Stimulated activated CD8-positive, alpha-beta memory T cell treated with anti-CD3 and anti-CD28 coated beads, Interleukin-4, amount 100 ng/mL, for 48 hours (primary cell): ENCODE measurements around the gene TAF12.
"Not testable (repeated sequence)": the region's sequence is repeated elsewhere in the genome, so short reads cannot be mapped to it uniquely, and the experiment has no call there.

Experiments used
- DNase-seq: peaks from one replicate; pipeline ENCODE4 v3.0.0-alpha.2; 2020

TAF12 gene

DNA sequence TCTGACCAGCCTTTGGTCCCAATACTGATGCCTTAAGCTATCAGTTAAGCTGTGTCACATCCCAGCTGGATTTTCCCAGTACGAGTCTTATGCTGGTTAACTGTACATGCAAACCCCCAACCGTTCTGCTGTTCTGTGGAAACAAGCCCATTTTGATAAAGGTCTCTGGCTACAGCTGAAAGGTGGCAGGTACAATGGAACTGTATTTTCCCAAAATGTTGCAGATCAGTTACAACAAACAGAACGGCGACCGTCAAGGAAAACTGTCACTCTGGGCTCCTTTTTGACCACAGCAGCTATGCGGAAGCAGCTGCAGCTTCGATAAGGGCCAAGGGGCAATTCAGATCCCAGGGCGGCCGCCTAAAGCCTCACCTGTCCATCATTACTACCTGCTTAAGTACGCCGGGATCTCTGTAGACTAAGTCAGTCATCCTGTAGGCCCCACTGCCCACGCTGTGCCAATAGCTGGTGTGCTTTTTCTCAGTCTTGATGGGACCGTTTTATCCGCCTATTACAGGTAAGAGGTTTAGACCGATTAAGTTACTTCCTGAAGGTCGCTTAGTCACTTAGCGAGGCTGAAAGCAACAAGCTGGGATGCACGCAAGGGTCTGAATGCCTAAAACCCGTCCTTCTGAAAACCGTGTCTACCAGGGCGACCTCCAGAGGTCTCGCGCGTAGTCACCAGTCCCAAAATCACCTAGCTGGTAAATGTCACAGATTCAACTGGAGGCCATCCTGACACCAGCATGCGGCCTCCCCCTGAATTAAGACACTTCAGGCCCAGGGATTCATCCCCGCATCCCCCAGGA, 61.9 kb downstream of the TAF12 start:
- DNase-seq = peak; percentile 65

DNA sequence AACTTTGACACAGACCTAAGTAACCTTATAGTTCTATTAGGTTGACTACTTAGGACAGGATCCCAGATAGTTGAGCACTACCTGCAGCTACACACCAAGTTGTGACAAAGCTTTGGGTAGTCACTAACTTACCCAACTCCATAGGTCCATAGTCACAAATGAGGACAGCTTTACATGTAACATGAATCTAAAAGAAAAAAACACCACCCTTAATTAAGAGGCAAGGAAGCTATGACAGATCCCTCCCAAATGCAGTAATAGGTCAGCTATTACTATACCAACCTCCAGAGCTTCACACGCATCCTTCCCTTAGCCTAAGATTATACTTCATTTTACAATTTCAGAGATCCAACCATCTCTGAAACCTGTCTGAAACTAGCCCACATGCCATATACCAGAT, 63.5 kb downstream of the TAF12 start:
- no peak for DNase-seq

DNA sequence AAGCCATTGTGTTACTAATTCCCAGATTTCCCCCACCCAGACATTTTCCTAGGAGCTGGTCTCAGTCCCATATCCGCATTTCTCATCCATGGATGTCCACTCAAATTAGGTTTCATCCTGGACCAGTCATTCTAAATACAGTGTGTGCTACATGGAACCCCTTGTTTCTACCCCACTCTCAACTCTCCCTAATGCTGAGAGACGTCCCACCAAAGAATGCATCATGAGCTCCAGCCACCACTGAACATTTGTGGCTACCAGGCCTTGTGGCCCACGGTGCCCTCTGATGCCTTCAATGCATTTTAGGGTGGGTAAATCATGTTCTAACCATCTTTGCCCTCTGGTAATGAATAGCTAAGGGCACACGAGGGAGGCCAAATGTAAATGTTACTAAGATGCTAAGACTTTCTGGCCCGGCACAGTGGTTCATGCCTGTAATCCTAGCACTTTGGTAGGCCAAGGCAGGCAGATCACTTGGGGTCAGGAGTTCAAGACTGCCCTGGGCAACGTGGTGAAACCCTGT, 64.1 kb downstream of the TAF12 start:
- DNase-seq = peak; percentile 33

DNA sequence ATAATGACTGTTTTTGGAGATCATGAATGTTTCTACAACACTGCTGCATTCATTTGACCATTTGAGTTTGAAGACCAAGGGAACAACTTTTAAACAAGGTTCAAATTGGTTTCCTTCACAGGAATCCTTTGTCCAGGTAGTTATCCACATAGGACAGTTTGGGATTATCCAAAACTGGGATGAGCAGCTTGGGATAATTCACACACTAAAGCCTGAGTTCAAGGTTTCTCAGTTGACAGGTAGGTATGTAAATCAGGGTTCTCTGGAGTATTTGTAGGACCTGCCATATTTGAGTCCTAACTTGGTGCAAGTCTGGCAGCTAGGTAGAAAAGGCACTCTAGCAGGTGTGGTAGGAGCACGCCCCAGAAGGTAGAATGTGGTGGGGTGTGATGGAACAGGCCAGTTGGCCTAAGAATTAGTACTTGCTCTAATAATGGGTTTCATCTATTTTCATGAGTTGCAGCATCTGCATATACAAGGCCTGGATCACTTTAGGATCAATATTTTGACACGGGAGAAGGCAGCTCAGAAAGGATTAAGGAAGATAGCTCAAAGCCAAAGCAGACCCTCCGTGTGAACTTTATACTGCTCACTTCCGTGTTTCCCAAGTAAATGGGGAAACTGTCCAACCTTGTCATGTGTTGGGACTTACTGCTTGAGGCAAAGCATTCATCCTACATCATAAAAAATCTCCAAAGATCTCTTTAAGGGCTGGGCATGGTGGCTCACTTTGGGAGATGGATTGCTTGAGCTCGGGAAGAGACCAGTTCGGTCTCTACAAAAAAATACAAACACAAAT, 64.9 kb downstream of the TAF12 start:
- peak; percentile 62 for DNase-seq

DNA sequence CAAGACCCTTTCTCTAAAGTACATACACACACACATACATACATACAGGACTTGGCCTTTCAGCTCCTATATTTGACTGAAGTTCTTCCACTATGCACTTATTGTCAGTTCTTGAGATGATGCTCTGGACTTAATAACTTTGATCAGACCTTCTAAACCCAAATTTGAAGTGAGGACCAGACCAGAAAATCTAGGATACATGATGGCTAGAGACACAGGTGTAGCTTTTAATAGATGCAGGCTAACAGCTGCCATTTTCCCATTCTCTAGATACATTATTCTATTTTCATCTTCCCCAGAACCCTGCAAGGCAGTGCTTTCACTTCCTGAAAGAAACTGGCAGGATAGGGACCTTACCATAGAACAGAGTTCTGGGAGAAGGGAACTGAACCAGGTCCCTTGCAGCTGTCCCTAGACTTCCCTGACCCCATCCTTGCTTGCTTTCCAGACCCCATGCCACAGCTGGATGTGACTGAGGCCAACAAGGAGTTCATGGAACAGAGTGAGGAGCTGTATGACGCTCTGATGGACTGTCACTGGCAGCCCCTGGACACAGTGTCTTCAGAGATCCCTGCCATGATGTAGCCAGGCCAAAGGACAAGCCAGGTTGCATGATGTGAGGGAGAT, 65.7 kb downstream of the TAF12 start:
- peak; percentile 69 for DNase-seq

DNA sequence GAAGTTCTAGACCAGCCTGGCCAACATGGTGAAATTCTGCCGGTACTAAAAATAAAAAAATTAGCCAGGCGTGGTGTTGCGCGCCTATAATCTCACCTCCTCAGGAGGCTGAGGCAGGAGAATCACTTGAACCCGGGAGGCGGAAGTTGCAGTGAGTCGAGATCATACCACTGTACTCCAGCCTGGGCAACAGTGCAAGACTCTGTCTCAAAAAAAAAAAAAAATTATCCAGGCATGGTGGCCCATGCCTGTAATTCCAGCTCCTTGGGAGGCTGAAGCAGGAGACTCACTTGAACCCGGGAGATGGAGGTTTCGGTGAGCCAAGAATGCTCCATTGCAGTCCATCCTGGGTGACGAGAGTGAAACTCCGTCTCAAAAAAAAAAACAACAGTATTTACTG, 69.3 kb downstream of the TAF12 start:
- DNase-seq = no peak

DNA sequence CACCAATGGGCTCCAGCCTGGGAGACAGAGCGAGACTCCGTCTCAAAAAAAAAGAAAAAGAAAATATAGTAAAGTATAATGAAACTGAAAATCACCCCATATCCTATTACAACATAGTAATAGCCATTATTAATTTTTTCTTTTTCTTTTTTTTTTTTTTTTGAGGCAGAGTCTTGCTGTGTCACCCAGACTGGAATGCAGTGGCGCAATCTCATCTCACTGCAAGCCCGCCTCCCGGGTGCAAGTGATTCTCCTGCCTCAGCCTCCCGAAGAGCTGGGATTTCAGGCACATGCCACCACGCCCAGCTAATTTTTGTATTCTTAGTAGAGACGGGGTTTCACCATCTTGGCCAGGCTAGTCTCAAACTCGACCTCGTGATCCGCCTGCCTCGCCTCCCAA, 70.0 kb downstream of the TAF12 start:
- not testable (repeated sequence) for DNase-seq

DNA sequence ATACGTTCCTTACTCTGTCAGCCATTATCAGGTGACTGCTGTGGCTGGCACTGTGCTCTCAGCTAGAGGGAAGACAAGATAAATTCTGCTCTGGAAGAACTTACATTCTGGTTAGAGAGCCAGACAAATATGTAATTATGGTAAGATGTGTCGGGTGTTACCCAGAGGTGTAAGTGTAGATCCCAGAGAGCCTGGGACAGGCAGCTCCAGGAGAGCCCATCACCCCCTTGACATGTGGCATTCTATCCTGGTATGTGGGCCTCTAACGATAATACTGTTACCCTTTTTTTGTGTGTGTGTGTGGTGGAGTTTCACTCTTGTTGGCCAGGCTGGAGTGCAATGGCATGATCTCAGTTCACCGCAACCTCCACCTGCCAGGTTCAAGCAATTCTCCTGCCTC, 71.0 kb downstream of the TAF12 start:
- DNase-seq = no peak

DNA sequence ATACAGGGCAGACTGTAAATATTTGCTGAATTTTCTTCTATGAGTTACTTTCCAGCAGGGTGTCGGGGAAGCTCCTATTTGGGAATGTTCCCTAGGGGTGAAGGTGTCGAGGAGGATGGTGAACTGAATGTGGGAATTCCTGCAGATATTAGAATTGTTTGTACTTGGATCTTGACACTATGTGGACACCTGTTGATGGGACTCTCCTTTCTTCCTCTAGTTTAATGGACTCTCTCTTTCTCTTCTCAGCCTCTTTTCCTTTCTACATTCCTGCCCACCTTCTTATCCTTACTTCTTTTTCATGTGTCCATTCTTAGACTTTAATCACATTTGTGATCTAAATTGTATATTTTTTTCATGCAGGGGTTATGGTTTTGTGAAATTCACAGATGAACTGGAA, 75.9 kb downstream of the TAF12 start:
- DNase-seq = no peak

DNA sequence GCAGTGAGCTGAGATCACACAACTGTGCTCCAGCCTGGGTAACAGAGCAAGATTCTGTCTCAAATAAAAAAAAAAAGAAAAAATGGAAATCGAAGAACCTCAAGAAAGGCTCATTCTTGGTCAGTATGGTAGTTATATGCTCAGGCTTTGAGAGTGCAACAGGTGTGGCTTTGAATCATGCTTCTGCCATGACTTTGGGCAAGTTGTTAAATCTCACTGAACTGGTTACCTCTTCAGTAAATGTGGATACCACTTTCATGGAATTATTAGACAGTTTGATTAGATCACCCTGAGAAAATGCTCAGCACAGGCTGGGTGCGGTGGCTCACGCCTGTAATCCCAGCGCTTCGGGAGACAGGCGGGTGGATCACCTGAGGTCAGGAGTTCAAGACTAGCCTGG, 77.1 kb downstream of the TAF12 start:
- DNase-seq = no peak

DNA sequence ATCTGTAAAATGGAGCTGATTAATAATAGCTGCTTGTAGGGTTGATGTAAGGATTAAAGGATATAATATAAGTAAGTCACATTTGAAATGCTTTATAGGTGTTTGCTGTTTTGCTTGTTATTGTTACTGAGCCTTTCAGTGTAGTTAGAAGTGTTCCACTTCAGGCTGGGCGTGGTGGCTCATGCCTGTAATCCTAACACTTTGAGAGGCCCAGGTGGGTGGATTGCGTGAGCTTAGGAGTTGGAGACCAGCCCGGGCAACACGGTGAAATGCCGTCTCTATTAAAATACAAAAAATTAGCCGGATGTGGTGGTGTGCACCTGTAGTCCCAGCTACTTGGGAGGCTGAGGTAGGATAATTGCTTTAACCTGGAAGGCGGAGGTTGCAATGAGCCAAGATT, 77.8 kb downstream of the TAF12 start:
- no peak for DNase-seq

DNA sequence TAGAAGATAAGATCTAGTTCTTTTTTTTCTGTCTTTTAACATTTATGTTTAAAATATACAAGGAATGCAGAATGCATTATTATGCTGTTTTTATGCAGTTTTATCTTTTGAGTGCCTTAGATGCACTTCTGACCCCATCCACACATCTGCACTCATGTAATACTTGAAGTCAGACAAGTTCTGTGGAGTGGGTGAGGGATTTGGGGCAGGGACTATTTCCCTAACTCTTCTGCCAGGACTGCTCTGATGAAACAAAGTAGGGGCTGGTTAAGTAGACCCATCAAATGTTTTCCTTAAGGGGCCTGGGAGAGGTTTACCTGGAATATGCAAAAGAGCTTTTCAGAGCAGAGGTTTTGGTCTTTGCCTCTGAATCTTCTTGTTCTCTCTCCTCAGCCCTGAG, 78.6 kb downstream of the TAF12 start:
- no peak for DNase-seq

DNA sequence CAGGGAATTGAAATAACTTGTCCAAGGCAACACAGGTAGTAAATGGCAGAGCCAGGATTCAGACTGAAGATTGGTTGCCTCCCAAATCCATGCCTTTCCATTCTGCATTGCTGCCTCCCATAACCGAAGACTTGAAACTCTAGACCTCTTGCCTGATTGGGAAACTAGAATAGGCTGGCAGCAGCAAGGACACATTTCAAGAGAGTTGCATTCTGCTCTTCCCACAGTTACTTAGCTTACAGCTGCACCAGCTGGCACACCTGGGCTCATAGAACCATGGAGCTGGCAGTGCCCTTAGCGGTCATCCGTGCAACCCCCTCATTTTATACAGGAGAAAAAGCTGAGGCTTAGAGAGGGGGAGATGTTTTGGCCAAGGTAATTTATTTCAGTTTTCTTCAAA, 82.0 kb downstream of the TAF12 start:
- DNase-seq = no peak
